Measurements from ENCODE around the gene NEURL1B.
A peak's percentile ranks its signal among the peaks of the same experiment; 100 is the strongest.

The NEURL1B gene

DNA sequence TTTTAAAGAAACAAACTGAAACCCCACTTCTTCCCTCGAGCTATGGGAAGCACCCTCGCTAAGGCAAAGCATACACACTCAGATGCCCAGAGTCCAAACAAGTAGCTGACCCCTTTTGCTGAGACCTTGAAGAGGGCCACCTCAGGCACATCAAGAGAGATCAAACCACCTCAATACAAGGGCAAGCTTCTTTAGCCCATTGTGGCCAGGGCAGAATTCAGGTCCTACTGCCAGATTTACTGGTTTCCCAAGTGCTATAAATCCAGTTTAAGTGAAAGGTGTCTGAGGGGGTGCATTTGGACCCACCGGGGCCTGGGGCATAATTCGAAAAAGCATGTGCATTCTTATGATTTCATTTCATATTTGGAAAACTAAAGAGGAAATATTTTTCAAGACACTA is 40.4 kb downstream of the NEURL1B start:
- no peak for DNase-seq

DNA sequence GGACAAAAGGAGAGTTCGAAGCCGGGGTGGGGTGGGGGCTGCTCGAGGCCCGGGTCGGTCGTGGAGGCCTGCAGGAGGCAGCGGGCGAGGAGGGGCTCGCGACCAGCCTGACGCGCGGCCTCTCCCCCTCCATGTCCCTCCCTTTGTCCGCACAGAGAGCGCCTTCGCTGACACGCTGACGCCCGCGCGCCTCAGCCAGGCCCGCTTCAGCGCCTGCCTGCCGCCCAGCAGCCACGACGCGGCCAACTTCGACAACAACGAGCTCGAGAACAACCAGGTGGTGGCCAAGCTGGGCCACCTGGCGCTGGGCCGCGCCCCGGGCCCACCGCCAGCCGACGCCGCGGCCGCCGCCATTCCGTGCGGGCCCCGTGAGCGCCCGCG is 42.2 kb downstream of the NEURL1B start:
- no peak for DNase-seq

DNA sequence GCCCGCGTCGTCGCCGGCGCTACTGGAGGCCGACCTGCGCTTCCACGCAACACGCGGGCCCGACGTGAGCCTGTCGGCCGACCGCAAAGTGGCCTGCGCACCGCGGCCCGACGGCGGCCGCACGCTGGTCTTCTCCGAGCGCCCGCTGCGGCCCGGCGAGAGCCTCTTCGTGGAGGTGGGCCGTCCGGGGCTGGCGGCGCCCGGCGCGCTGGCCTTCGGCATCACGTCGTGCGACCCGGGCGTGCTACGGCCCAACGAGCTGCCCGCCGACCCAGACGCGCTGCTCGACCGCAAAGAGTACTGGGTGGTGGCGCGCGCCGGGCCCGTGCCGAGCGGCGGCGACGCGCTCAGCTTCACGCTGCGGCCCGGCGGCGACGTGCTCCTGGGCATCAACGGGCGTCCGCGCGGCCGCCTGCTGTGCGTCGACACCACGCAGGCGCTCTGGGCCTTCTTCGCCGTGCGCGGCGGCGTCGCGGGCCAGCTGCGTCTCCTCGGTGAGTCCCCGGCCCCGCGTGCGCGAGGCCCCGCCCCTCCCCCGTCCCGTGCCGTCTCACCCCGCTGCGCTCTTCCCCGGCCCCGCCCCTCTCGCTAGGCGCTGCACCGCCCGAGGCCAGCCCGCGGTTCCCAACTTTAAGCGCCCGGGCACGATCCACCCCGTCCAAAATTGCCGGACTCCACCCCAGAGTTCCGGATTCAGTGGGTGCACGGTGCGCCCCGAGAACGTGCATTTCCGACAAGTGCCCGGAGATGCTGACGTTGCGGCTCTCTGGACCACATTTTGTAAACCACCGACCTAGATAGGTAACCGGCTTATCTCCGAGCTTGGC is 42.8 kb downstream of the NEURL1B start:
- no peak for DNase-seq

DNA sequence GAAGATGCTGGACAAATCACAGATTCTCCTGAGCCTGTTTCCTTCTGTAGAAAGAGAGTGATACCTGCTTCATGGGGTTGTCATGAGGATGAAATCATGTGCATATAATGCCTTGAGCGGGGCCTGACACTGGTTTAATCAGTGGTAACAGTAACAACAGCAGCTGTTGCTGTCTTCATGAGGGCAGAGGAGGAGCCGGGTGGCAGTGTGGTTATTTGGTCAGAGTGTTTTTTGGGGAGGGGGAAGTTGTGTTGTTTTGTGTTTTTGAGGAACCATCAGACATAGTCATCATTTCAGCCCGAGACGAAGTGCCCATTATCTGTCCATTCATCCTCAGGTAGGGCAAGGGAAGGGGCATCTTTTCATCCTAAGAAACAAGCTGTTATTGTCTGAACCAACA is 44.0 kb downstream of the NEURL1B start:
- no peak for DNase-seq

DNA sequence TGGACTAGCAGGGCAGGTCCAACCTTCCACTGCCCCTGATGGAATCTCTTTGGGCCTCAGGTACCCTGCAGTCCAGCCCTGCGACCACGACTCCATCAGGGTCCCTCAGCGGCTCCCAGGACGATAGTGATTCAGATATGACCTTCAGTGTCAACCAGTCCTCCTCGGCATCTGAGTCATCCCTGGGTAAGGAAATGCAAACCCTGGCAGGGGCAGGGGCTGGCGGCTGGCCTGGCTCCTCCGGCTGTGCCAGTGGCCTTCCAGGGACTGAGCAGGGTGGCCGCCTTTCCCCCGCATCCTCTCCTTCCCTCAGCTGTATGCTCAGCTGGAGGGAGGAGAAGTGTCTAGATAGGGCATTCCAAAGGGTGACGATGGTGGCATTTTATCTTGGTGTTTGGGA is 45.0 kb downstream of the NEURL1B start:
- DNase-seq: no peak

DNA sequence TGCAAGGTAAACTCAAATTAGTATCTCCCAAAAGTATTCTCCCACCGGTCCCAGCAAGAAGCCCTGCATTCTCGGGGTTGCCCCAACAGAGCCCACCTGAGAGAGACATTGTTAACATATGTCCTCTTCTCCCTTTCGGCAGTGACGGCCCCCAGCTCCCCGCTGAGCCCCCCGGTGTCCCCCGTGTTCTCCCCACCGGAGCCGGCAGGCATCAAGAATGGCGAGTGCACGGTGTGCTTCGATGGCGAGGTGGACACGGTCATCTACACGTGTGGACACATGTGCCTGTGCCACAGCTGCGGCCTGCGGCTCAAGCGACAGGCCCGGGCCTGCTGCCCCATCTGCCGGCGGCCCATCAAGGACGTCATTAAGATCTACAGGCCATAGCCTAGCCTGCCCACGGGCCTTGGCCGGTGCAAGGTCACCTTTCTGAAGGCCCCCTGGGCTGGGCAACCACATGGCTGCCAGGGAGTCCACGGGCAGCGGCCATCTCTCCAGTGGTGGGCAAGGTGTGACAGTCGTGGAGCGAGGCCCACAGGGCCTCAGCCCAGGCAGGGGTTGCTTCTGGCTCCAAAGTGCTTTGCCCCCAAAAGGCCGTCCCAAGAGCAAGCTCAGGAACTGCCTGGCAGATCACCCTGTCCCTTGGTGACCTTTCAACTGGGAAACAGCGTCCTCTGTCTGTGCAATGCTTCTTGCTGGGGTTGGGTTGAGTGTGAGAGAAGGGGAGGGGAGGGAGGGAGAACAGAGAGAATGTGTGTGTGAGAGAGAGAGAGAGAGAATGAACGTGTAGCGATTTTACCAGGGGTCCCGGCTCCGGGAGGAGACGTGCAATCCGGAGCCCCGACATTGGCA is 45.7 kb downstream of the NEURL1B start:
- no peak for DNase-seq

DNA sequence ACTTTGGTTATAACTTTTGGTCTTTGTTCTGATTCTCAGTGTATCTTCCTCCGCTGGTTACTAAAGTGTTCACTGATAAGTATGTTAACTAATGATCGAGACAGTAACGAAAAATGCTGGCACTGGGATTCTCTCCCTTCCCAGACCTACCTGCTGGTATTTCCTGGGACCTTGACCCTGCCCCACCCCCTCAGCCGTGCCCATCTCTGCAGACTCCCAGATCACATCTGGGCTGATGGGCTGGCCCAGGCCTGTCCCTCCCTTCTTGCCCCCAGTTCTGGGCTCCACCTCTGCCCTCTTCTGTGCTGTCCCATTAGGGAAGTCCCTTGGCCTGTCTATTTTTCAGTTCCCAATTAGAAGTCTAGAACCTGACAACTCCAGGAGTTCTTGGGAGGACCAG is 46.9 kb downstream of the NEURL1B start:
- DNase-seq: no peak

DNA sequence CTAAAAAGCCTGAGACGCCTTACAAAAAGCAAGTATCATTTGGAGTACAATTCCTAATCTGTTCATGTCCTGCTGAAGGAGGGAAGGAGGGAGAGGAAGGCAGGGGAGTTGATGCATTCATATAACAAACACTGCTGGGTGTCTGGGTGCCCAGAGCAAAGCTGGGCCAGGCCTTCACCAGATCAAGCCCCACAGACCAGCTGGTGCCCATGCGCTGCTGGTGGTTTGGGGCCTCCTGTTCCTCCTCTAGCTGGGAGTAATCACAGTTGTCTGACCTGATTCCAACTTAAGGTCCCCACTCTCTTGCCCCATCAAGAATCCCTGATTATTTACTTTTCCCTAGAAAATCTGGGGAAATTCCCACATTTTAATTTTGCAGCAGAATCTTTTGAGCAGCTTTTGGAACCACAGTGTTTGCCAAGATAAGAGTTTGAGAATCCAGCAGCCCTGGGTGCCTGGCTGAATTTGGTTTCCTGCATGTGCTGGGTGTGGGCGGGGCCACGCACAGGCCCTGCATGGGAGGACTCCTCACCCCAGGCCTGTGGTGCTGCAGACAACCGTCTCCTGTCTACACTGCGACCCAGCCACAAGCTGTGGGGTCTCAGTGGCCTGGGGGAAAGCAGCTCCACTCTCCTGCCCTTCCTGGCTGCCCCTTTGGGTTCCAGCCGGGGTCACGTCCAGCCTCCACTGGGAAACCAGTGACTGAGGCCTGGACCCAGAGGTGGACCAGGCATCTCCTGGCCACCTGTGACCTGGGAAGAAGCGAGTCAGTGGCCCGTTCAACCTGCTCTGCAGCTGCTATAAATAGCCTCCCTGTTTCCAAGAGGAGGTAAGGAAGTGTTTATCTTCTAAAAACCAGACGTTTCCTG is 47.5 kb downstream of the NEURL1B start:
- DNase-seq: no peak

DNA sequence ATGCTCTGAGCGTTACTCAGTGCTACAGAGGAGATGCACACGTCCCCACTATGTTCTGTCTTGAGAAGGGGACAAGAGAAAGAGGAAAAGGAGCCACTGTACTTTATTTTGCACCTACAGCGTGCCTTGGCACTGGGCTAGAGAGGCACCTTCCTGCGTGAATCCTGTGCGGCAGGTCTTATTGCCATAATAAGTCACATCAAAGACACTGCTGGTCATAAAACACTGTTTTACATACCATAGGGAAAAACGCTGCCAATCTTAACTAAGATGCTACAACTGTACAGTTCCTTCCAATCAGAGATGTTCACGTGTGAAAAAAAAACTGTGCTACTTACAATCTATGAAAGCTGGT is 48.1 kb downstream of the NEURL1B start:
- no peak for DNase-seq

DNA sequence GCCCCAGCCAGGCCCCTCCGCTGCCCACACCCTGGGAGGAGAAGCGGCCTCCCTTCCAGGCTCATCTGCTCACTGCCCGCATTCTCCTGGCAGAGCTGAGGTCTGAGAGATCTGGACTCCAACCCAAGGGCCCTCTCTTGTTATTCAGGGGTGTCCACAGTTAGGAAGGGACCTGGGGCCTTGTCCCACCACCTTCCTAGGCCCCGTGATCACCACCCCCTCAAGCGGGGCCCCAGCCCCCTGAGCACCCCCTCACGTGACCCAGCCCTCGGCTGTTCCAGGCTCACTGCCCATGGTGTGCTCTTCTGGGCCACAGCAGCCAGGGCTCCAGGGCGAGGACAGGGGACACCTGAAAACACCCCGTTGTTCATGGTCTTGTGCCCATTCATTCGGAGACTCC is 48.7 kb downstream of the NEURL1B start:
- no peak for DNase-seq

DNA sequence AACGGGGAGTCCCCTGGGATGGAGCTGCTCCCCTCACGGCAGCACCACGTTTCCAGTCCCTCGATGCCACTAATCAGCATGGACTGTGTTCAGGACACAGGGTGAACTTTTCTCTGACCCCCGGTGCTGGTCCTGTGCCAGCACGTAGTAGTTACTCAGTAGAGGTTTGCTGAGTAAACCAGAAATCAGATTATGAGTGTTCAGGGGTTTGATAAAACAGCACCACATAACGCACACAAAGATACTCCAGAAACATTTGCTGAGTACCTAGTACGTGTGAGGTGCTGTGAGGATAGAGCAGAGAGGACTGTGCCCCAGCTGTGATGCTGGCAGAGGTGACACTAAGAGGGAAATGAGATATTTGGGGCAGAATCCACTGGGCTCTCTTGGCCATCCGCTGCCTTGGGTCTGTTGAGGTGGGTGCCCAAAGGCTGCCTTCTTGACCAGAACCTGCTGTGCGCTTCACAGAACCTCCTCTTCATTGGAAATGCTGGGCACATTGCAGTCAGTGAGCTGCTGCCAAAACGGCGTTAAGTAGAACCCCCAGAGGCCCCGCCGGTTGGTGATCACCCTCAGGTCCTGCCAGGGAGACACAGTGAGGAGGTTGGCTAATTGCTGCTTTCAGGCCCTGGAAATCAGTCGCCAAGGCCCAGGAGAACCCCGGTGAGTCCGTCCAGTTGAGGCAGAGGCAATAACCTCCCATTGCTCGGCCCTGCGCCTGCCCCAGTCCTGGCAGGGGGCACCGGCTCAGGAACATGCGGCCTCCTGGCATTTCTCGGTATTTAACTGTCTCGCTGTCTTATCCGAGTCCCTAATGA is 49.4 kb downstream of the NEURL1B start:
- no peak for DNase-seq

DNA sequence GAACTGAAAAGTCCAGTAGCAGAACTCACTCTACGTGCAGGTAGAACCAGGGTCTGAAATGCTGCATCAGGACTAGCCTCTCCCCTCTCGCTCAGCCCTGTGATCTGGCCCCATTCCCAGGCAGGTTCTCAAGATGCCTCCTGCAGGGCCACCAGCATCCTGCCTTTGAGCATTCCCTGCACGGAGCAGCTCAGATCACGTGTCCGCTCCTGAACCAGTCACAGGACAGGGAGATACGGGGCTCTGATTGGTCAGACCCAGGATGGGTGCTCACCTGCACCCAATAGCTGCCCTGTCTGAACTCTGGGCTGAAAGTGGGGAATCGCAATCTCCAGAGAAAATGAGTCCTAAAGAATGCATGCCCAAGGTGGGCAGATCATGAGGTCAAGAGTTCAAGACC is 50.8 kb downstream of the NEURL1B start:
- DNase-seq: no peak

DNA sequence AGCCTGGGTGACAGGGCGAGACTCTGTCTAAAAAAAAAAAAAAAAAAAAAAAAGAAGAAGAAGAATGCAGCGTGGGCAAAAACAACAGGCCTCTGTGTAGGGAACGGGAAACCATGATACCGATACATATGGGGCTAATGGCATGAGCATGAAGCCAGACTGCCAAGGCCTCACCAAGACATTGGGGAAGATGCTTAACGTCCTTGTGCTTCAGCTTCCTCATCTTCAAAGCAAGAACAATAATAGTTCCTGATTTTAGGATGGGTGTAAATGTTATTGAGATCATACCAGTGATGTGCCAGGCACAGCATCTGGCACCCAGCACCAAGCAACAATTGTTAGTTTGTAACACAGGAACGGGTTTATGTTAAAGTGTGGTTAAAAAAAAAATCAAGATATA is 51.4 kb downstream of the NEURL1B start:
- DNase-seq: no peak

DNA sequence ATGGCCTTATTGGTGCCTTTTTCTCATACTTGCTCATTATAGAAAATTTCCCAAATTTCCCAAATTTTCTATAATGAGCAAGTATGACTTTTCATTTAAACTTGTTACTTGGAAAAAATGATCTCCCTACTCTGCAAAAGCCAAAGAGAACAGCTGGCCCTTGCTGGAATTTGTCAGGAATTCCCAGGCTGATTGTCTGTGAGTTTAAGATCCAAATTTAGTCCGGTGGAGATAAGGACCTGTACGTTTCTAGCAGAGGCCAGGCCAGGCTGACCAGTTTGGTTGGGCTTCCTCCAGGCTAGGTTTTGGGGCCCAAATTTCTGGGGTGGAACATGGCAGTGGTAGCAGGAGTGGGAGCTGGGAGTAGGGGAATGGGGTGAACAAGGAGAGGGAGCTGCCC is 51.9 kb downstream of the NEURL1B start:
- no peak for DNase-seq

DNA sequence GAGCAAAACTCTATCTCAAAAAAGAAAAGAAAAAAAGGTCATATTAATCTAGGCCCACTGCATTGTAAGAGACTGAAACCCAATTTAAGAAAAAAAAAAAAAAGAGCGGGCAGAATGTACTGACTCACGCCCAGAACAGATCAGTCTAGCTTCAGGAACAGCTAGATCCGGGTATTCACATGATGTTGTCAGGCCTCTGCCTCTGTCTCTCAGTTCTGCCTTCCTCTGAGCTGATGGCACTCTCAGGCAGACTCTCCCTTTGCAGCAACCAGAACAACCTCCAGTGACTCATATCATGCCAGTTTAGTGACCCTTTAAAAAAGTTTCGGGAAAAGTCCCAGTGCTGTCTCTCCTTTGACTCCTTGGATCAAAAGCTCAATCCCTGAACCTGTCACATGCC is 53.0 kb downstream of the NEURL1B start:
- DNase-seq: no peak

DNA sequence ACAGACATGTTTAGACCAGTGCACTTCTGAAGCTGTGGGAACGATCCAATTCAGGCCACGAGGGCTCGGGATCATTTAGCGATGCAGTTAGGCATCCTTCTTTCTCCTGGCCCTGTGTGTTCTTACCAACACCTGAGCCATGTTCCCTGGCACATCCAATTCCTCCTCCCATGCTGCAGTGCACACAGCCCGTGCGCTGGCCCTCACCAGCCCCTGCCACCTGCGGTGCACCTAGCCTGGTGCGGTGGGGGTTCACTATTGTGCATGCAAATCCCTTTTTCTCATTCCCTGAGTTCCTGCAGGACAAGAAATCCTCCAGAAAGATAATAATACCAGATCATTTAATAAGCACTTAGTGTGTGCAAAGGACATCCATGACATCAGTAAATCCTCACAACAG is 53.5 kb downstream of the NEURL1B start:
- no peak for DNase-seq

DNA sequence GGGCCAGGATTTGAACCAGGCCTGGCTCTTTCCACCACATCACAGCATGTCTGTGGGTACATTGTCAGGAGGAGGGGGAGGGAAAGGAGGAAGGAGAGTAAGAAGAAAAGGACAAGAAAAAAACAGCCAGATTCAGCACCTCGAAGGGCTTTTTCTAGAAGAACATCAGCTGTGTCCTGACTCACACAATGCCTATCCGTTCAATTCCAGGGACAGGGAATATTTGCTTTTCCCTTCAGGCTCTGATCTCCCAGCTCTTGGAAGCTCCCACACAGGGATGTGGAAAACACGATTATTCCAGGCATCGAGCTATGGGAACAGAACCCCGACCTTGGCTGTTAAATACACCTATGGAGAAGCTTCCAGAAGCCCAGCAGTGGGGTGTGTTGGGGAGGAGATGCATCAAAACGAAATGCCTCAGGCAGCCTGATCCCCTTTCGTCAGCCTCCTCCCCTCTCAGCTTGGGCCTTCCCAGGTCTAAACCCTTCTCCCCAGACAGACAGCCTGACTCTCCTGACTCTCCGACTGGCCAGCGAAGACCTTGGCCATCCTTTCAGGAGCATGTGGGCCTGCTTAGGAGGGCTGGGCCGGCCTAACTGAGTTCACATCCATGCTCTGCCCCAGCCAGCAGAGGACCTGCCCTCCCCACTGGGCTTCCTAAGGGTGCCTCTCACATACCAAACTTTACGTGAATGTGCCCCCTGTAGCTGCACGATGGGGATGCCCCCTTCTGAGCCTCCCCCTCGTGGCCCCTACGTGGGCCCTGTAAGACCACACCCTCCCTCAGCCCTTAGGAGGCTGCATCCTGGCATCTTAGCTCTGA is 54.4 kb downstream of the NEURL1B start:
- DNase-seq: no peak

DNA sequence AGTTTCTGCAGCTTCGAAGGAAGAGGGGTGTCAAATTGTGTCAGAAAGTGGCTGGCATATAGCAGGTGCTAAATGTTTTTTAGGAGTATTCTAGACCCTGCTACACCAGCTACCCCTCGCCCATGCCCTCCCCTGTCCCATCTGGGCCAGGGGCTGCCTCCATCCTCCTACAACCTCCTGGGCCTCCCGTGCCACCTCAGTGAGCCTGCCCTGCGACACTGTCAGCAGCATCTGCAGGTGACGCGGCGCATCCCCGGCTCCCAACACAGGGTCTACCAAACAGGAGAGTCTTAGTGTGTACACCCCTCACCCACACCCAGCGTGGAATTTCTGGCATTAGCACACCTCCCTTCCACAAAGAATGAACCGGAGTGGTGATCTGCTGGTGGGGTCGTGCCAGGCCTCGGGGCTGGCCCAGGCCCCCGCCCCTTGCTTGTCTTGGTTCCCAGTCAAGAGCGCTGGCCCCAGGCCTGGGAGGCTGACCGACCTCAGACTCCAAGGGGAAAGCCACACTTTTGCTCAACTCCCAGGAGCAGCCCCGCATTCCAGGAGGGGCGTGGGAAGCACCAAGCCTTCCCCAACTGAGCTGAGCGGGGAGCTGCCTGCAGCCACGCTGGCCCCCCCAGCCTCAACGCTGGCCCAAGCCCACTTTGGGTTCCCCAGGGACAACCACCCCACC is 55.2 kb downstream of the NEURL1B start:
- no peak for DNase-seq

DNA sequence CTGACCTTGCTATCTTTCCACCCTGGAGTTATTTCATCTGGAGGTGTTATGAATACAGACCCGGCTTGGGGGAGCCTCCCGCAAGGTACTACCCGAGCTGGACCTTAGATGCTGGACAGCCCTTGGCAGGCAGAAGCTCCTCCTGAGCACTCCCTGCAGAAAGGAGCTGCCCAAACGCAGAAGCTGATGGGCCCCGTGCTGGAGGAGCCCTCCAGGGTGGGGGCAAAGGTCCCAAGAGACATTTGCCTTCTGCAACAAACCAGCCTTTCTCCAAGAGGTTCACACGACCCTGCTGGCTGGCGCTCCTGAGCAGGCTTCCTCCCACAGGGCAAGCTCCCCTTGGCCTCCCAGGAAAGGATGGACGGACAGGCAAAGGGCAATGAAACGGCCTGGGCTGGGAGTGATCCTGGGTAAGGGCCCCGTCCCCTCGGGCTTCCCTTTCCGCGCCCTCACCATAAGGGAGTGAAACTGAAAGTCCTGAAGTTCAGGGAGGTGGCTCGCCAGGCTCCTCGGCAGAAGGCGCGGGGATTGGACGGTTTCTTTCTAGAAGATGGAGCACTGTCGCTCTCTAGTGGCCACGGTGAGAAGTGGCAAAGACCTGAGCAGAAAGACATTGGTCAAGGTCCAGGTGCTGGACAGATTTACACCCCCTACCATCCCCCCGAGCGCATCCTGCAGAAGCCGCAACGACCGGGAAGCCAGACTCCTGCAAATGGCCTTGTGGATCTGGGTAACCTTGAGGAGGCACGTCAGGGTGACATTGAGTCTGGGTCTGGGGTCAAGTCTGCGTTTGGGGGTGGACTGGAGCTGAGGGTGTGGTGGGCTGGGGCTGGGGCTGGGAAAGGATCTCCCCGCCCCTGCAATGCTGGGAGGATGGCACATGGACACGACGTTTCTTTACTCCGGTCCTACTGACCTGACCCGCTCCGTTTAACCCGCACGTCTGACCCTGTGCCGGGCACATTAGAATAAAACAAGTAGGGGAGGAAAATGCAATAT is 56.4 kb downstream of the NEURL1B start:
- peak; percentile 58 to 85 (median 84) for DNase-seq

DNA sequence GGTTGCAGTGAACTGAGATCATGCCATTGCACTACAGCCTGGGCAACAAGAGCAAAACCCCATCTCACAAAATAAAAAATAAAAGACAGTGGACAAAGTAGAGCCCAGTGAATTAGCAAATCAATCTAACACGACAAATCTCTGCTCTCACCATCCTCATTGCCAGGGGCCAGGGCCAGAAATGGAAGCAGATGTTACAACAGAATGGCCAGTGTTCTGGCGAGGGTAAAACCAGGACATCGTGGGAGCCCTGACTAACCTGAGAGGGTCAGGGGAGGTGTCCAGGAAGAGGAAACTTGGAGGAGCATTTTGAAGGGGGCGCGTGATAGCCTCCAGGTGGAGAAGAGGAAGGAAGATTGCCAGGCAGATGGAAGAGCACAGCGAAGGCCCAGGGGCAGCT is 58.4 kb downstream of the NEURL1B start:
- no peak for DNase-seq
